ENCODE data around the gene PRKRA.
"Not testable (repeated sequence)": the region's sequence is repeated elsewhere in the genome, so short reads cannot be mapped to it uniquely, and the experiment has no call there.

PRKRA gene

DNA sequence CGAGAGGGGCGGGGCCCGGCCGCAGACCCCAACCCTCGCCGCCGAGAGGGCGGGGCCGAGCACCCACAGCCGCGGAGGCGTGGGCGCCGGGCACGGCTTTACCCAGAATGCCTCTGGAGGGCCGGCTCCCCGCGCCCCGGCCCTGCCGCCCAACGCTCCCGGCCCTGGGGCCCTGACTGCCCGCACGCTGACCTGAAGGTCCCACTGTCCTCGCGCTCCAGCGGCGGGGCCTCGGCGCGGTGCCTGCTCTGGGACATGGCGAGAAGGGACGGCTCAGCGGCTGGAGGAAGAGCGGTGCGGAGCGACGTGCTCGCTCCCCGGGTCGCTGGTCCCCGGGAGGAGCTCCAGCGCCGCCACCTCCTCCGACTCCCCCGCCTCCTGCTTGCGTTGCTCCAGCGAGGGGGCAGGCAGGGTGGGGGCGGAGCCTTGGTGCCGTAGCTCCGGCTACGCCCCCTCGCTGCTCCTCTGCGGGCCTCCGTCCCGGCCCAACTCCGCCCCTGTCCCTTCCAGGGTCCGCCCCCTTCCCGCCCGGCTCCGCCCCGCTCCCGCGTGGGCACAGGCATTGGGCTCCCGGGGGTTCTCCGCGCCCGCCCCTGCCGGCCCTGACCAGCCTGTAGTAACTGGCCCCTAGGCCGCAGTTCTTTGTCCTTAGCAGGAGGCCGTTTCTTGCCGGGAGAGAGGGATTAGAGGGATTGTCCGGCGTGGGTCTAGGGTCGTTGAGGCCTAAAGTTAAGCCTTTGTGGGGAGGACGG lies at the start of gene PRKRA, which contains the start of gene PJVK:
Gene PRKRA, minus strand, starts transcription at position 402 of the 752 bp plus-strand sequence. Its CDS starts 145 bp downstream, at position 257.
Gene PJVK, plus strand, starts transcription at position 605 of the 752 bp plus-strand sequence. CDS start 2,032 bp downstream, outside the sequence.
- DNase-seq: peak; percentile 99

DNA sequence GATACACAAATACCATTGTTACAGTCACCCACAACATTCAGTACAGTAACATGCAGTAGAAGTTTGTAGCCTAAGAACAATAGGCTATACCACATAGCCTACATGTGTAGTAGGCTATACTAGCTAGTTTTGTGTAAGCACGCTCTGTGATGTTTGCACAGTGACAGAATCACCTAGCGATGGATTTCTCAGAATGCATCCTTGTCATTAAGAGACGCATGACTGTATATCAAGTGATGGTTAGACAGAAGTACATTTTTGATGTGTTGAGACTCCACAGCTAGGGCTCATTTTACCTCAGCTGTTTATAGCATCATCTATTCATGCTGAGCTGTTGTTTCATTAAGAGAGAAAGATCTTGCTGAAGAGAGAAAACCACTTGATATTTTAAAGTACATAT lies 48.7 kb upstream of the PRKRA start:
- DNase-seq: no peak

DNA sequence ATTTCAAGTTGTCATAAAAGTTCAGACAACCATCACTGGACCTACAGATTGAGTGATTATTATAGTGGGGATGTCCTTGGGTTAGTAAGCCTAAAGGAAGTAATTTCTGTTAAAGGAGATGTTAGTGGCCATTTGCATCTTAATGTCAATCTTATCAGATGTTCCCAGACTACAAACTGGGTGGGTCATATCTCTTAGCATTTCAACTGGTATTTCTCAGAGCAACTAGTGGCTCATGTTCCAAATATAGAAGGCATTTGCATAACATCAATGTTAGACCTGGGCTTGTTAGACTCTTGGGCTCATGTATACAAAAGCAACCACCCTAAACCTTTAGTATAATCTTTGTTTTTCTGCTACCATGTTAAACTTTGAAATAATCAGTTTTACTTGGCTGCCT lies 47.2 kb upstream of the PRKRA start:
- no peak for DNase-seq

DNA sequence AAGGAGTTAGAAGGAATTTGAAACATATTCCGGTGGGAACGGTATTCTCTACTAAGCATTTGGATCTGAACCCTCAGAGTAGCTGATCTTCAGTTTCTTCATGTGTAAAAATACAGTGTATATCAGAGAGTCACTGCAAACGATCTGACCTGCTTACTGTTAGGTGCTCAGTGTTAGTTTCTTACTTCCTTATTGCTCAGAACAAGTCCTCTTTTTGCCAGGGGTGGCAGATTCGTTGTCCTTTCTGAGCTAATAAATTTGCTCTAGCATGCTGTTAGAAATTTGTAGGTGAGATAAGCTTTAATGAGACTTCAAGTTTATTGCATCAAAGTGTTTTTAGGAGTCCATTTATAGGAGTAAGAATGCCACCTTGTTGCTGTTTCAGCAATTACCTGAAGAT lies 45.1 kb upstream of the PRKRA start:
- no peak for DNase-seq

DNA sequence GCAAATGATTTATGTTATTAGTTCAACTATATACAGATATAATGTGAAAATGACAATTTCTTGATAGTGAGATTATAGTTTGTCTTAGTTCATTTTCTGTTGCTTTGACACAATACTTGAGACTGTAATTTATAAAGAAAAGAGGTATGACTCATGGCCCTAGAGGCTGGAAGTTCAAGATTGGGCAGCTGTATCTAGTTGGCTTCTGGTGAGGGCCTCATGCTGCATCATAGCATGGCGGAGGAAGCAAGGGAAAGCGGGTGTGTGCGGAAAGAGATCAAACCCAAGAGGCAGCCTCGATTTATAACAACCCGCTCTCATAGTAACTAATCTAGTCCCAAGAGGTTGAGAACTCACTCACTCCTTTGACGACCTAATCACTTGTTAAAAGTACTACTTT lies 40.6 kb upstream of the PRKRA start:
- DNase-seq: no peak

DNA sequence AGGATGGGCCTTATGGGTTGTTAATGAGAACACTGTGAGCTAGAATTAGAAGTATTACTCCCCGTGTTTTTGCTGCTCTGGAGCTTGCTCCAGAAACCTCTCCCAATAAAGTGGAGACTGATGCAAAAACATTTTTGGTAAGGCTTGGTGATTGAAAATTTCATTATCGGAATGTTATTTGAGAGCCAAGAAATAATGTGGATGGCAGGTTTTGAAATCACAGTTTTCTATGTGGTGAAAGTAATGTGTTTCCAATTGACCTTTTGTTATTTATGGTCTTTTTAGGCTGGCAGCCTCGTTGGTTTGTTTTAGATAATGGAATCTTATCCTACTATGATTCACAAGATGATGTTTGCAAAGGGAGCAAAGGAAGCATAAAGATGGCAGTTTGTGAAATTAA lies 34.4 kb upstream of the PRKRA start:
- no peak for DNase-seq

DNA sequence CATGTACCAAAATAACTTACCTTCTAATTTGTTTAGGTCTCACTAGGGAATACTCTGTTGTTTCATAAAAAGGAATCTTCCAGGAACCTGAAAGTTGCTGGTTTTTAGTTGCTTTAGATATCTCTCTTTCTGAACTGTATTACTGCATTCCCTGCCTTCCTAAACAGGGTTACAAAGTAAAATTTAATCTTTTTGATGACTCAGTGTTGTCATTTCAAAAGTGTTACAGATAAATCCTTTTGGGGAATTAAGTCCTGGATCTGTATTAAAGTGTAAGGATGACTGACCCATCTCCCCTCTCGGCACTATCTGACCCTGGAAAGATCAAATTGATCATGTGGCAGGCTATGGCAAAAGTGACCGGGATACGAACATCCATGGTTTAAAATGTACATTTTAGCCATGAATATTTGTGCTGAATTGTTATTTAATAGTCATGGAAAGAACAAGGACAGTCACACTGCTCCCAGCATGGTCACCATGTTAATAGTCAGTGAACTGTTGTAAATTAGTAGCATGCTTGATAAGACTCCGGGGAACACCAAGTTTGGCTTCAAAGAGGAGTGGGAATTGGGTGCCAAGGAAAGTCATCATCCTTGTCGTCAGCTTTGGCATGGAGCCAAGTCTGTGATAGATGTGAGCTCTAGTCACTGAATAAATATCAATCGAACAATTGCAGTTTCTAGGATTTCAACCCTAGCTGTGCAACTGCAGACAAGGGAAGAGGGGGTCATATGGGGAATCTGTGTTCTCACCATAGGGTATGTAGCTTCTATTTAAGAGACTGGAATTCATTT lies 33.5 kb upstream of the PRKRA start:
- peak; percentile 85 for DNase-seq

DNA sequence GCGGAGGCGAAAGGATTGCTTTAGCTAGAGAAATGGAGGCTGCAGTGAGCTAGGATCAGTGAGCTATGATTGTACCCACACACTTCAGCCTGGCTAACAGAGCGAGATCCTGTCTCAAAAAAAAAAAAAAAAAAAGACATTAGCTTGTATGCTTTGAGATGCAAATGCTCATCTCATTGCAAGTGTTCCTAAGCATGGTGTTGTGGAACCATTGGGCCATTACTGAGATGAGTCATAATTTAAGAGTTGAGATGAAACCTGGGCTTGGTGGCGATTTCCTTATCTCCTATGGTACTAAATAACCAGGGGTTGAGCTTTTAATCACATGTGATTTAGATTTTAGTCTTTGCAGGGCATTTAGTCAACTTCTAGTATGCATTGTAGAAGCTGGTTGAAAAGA lies 31.5 kb upstream of the PRKRA start:
- peak; percentile 67 for DNase-seq

DNA sequence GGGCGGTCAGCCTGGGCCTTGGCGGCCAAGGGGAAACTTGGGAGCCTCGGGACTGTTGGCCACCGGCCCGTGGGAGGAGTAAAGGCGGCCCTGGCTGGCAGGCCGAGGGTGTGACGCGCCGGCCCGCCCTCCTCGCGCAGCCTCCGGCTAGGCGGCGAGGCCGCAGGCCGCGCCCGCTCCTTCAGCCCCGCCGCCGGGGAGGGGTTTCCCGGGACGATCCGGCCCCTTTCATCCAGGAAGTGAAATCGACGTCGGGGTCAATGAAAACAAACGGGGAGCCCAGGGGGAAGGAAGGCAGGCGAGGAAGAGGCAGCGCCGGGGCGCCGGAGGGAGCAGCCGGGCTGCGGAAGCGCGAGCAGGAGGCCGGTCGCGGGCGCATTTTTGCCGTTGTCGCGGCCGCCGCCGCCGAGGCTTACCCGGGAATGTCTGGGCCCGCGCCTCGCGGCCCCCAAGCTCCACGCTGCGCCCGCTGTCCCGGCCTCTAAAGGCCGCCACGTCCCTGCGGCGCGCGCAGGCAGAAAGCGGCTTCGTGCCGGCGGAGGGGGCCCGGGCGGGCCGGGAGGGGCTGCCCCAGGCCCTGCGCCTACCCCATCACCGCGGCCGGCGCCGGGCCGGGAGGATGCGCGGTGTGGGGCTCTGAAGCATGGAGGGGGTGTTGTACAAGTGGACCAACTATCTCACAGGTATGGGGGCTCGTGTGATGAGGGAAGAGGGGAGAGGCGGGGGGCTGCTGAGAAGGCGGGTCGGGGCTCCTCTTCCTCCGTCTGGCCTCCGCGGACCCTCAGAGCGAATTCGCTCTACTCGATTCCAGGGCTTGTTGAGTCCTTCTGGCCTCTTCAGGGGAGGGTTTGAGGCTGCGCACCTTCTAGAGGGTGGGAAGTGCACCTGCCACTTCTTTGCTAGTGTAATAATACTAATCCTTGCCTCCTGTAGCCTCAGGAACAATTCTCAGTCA lies 29.5 kb upstream of the PRKRA start, which contains the start of gene PLEKHA3:
Gene PLEKHA3, plus strand, starts transcription at position 231 of the 955 bp plus-strand sequence. Its CDS starts 413 bp downstream, at position 644.
- peak; percentile 100 for DNase-seq

DNA sequence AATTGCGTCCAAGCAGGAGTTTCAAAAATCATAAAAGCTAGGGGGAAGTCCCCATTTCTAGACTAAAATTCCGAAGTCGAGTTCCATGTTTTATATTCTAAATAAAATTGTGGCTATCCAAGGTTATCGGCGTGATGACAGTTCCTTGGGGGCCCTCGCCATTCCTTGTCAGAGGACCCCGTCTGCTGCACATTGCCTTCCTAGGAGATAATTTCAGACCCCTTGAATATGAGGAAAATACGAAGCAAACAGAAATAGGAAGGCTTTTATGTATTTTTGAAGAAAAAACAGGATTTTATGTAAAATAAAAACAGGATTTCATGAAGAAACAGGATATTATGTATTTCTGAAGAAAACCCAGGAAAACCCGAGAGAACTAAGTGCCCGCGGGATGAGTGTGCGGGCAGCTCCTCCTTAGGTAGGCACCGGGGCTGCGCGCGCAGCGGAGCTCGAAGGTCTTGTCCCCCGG lies 28.8 kb upstream of the PRKRA start:
- peak; percentile 60 for DNase-seq

DNA sequence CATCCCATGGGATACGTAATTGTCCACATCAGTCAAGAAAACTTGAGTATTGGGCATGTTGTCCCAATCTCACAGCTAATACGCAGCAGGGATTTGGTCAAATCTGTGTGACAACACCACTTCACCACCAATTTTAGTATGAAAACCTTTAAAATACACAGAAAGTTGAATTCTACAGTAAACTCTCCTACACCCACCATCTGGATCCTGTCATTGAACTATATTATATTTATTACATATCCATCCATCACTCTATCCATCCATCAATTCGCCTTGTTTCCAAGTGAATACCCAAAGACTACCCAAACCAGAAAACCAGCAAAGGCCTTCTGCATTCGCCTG lies 28.3 kb upstream of the PRKRA start:
- peak; percentile 62 for DNase-seq

DNA sequence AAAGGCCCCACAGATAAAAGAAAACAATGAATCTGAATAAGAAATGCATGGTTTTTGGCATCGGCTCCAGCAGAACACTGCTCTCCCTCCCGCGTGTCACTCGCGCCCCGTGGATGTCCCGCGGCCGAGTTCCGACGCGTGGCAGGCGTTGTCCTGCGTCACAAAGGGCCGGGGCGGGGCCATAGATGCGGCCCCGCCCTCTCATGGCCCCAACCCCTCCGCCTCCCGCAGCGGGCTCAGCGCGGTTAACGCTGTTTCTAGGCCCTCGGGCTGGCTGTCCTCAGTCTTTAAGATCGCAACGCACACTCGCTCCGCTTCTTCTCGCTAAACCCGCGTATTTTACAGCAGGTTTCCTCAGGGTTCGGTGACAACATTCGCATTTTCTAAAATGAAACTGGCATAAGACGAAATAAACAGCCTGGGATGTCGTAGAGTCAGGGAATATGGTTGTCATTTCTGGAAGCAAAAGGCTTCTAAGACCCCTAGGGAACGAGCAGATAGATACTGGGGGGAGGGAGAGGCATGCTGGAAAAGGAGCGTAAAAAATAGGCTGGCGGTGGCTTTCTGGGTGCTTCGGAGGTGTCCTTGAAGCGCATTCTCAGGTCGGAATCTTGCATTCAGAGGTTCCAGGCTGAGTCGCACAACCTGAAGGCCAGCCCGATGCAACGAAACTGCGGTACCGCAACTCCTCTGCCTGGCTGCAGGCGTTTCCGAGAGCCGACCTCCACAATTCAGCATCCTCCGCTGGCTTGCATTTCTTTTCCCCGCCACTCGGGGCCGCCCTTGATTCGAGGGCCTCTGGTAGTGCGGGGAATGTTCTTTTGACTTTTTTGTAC lies 27.7 kb upstream of the PRKRA start, which contains the start of gene FKBP7:
Gene FKBP7, minus strand, starts transcription at position 162 of the 836 bp plus-strand sequence. Its CDS starts 101 bp downstream, at position 61.
- peak; percentile 97 for DNase-seq

DNA sequence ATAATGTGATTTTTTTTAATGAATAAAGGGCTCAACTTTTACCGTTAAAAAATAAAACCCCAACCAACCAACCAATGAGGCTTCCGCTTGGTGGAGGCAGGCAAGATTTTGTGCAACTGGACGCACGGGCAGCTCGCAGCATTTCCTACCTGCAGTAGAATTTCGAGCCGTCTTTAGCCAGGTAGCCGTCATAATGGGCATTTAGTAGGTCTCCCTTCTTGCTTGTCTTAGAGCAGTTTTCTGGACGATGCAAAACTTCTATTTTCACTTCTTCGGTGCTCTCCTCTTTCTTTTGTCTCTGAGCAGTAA lies 27.1 kb upstream of the PRKRA start:
- peak; percentile 75 for DNase-seq

DNA sequence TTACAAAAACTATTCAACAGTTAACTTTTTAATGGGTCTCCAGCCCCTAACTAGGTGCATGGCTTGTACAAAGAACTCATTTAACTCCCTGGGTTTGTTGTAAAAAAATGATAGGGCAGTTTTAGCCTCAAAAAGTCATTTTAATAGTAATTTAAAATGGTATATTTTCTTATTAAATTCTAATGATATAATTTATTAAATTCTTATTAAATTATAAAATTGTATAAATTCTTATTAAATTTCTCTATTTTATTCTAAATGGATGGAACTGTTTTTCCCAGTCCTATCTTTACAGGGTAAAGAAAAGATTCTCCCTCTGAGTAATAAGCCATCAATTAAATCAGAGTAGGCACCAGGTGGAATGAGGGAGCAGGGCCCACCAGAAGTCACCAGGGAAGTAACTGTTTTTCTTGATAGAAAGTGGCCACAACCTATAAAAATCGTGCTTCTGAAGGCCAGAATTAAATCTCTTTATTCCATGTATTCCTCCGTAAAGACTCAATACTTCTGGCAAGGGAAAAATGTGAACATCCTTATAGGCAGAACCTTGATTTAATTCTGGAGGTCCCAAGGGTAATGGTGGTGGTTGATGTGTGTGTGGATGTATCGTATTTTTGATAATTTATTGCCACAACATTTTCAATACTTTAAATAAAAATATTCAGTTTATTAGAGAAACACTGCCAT lies 26.6 kb upstream of the PRKRA start:
- DNase-seq: peak; percentile 55

DNA sequence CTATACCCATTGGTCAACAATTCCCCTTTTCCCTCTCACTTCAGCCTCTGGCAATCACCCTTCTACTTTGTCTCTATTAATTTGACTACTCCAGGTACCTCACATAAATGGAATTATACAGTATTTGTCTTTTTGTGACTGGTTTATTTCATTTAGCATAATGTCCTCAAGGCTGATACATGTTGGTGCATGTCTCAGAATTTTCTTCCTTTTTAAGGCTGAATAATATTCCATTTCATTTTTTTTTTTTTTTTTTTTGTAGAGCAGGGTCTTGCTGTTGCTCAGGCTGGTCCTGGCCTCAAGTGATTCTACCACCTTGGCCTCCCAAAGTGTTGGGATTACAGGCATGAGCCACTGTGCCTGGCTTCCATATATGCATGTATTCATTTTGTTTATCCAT lies 25.5 kb upstream of the PRKRA start:
- DNase-seq: peak; percentile 17

DNA sequence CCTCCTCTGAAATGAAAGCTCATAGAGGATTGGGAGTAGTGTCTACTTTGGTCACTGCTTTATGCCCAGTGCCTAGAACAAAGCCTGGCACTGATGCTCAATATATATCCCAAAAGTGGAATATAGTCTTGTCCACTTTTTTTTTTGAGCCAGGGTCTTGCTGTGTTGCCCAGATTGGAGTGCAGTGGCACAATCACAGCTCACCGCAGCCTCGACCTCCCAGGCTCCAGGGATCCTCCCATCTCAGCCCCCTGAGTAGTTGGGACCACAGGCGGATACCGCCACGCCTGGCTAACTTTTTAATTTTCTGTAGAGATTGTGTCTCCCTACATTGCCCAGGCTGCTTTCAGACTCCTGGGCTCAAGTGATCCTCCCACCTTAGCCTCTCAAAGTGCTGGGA lies 23.6 kb upstream of the PRKRA start:
- DNase-seq: no peak

DNA sequence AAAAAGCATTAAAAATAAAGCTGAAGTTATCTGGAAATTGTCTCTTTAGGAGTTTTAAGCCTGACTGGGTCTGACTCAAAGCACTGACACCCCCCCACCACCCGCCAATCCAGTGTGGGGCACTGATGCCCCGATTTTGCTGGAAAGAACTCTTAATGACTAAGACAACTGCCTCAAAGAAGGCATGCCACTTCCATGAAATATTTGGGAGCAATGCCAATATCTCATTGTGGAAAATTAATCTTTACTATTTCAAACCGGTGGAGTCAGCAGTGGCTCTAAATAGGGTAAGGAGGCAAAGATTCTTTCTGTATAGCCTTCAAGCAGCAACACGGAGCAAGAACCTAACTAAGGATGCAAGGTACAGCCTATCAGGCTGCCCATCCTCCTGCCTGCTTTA lies 23.0 kb upstream of the PRKRA start:
- DNase-seq: no peak

DNA sequence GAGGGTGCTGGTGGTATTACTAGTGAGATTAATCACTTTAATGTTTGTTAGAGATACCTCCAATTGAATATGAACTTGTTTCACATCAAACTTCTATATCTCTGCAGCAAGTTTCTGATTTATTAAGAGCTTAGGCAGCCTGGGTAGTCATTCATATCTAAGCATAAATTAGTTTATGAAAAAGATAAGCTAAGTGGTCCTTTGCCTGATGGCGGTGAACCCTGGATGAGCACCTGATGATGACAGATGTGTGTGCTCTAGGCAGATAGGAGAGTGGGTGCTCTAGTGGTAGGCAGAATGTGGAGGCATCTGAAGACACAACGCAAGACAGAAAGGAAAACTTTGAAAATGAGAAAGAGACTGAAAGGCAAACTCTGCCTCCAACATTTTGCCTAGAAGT lies 22.4 kb upstream of the PRKRA start:
- DNase-seq: no peak

DNA sequence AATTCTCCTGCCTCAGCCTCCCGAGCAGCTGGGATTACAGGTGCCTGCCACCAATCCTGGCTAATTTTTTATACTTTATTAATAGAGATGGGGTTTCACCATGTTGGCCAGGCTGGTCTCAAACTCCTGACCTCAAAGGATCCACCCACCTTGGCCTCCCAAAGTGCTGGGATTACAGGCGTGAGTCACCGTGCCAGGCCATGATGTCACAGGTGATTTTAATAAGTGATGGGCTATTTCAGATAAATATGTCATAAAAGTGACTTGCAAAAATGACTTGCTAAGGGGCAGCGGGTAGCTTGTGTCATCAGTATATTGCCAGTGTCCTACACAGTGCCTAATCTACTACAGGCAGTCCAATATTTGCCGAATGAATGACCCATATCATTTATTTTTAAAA lies 20.3 kb upstream of the PRKRA start:
- DNase-seq: not testable (repeated sequence)

DNA sequence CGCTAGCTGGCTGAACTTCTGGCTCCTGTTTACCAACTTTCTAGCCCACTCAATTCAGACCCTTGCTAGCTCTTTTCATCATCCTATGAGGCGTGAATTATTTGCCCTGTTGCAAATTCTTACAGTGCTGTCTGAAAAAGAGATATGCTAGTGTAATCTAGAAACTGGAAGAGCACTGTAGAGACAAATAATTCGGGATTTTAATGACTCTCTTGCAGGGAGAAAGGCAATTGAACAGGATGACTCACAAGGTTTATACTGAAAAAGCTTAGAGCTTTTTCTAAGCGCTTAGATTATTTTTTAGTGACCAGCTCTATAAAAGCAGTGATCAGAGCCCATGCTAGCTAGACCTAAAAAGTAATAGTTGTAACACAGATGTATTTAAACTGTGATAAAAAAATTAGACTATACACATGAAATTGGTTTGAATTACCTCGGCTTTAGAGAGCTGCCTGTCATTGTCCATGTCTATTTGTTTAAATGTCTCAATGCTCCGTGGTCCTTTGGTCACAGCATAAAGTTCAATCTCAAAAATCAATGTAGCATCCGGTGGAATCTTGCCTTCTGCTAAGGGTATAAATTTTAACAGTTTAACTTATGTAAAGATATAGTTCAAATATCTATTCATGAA lies 18.4 kb upstream of the PRKRA start:
- no peak for DNase-seq

DNA sequence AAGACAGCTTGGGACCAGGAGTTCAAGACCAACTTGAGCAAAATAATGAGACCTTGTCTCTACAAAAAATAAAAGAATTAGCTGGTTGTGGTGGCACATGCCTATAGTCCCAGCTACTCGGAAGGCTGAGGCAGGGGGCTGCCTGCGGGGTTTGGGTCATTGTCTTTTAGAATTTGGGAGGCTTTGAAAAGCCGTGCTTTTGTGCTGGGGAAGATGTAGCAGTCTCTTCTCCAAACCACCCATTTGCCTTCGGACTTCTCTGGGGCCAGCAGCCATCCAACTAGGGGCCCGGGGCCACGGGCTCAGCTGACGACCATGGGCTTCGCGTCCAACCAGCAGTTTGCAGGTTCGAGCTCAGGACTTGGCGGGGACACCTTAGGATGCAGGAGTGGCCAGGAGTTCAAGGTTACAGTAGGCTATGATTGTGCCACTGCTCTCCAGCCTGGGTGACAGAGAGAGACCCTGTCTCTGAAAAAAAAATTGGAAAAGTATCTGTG lies 6.5 kb upstream of the PRKRA start:
- DNase-seq: no peak
